B cell (primary cell): ENCODE measurements around the gene PHF20.

Experiments used
- CTCF ChIP-seq: fragments of 200-600 bp; IDR thresholded peaks from one replicate; pipeline ENCODE4 v1.8.0; 2022; ENCODE audit warnings: antibody characterized with exemption, mild to moderate bottlenecking
- EZH2 ChIP-seq: IDR thresholded peaks from 2 replicates; pipeline ENCODE4 v1.6.1; 2012; ENCODE audit warnings: borderline replicate concordance, low read depth, mild to moderate bottlenecking, moderate library complexity, low read length; ENCODE audit not compliant: insufficient read depth, poor library complexity, severe bottlenecking

- TF ChIP-seq EZH2 (no peak), CTCF (no peak)
These were observed 14.6 kb upstream of the PHF20 start for GRCh38 chr20:35757098-35757705.
